IMR-90 (cell line): ENCODE data around the gene ZNF282. TPM values are rescaled to one million over a fixed set of nuclear protein-coding genes. Genes with fewer than 3 reads are reported as not detected.

Source experiments
- ATAC-seq: fragments of 200-7000 bp; cut with Tn5 transposase; 2 replicates; pipeline ENCODE4 v1.9.1; 2020; ENCODE audit warnings: low read depth, mild to moderate bottlenecking, moderate library complexity
- BruUV-seq: library from RNA; stranded (reverse); fragments of 400-500 nt; replicated peaks from 2 replicates; lab custom pipeline; 2021; lab: Mats Ljungman, UMichigan
- CTCF ChIA-PET: fragments of 300-600 bp; formaldehyde crosslinking; extraction: SDS; loops from one replicate; lab custom pipeline; 2021; ENCODE audit warnings: antibody characterized with exemption; lab: Yijun Ruan, JAX
- POLR2A ChIA-PET: fragments of 300-600 bp; sonication (Branson Sonifier 250); formaldehyde crosslinking; loops from one replicate; lab custom pipeline; 2022; ENCODE audit warnings: antibody characterized with exemption; ENCODE audit not compliant: unreplicated experiment; lab: Charles Lee
- DNase-seq: peaks from one replicate; pipeline ENCODE4 v3.0.0; 2013
- H2AFZ ChIP-seq: replicated peaks from 2 replicates; pipeline ENCODE3; 2013; ENCODE audit warnings: low read length, mild to moderate bottlenecking; ENCODE audit not compliant: poor library complexity
- H2AK5ac ChIP-seq: 2 replicates; pipeline ENCODE4 v1.6.1; 2013; ENCODE audit warnings: low read depth, low read length, inconsistent platforms
- H2AK9ac ChIP-seq: replicated peaks from 2 replicates; pipeline ENCODE3; 2013; ENCODE audit warnings: mild to moderate bottlenecking, low read depth, low read length, moderate library complexity; ENCODE audit not compliant: poor library complexity
- H2BK120ac ChIP-seq: 2 replicates; pipeline ENCODE4 v1.6.1; 2013; ENCODE audit warnings: low read depth, low read length, inconsistent platforms
- H2BK15ac ChIP-seq: 3 replicates; pipeline ENCODE4 v1.6.1; 2013; ENCODE audit warnings: low read depth, low read length, inconsistent platforms
- H2BK20ac ChIP-seq: 2 replicates; pipeline ENCODE4 v1.6.1; 2013; ENCODE audit warnings: low read depth, mild to moderate bottlenecking, inconsistent platforms, low read length, moderate library complexity
- H2BK5ac ChIP-seq: 2 replicates; pipeline ENCODE4 v1.6.1; 2013; ENCODE audit warnings: mild to moderate bottlenecking, low read depth, low read length, inconsistent platforms; ENCODE audit not compliant: poor library complexity, severe bottlenecking
- H3K14ac ChIP-seq: replicated peaks from 2 replicates; pipeline ENCODE4 v1.6.1; 2013; ENCODE audit warnings: low read depth, low read length, inconsistent platforms
- H3K18ac ChIP-seq: 2 replicates; pipeline ENCODE4 v1.6.1; 2013; ENCODE audit warnings: low read depth, low read length, control low read depth
- H3K23ac ChIP-seq: 2 replicates; pipeline ENCODE4 v1.6.1; 2013; ENCODE audit warnings: low read depth, low read length, inconsistent platforms
- H3K27ac ChIP-seq: 2 replicates; pipeline ENCODE4 v1.5.1; 2013; ENCODE audit warnings: mild to moderate bottlenecking, control low read depth, low read length; ENCODE audit not compliant: insufficient read depth
- H3K27me3 ChIP-seq: 2 replicates; pipeline ENCODE4 v1.6.1; 2013; ENCODE audit warnings: low read length; ENCODE audit not compliant: control insufficient read depth, insufficient read depth
- H3K36me3 ChIP-seq: 2 replicates; pipeline ENCODE4 v1.6.1; 2013; ENCODE audit warnings: low read length, mixed read lengths; ENCODE audit not compliant: control insufficient read depth, insufficient read depth
- H3K4ac ChIP-seq: 2 replicates; pipeline ENCODE4 v1.6.1; 2013; ENCODE audit warnings: low read depth, low read length, inconsistent platforms
- H3K4me1 ChIP-seq: 2 replicates; pipeline ENCODE4 v1.6.1; 2013; ENCODE audit warnings: low read length, mixed read lengths; ENCODE audit not compliant: control insufficient read depth, insufficient read depth
- H3K4me2 ChIP-seq: 2 replicates; pipeline ENCODE4 v1.6.1; 2013; ENCODE audit warnings: low read depth, mild to moderate bottlenecking, control low read depth, low read length, moderate library complexity
- H3K4me3 ChIP-seq: 2 replicates; pipeline ENCODE4 v1.5.1; 2013; ENCODE audit warnings: low read depth, mild to moderate bottlenecking, control low read depth, low read length, moderate library complexity; ENCODE audit not compliant: insufficient read depth
- H3K56ac ChIP-seq: 2 replicates; pipeline ENCODE4 v1.6.1; 2013; ENCODE audit warnings: low read length, inconsistent platforms; ENCODE audit not compliant: insufficient read depth; ENCODE audit errors: extremely low read depth
- H3K79me1 ChIP-seq, 2 experiments: 2 replicates each; pipeline ENCODE4 v1.6.1; 2013; ENCODE audit warnings: low read length in 2 of 2, inconsistent platforms in 1 of 2, low read depth in 1 of 2
- H3K9ac ChIP-seq: 2 replicates; pipeline ENCODE4 v1.6.1; 2013; ENCODE audit warnings: low read depth, low read length, control low read depth
- H3K9me1 ChIP-seq: 2 replicates; pipeline ENCODE4 v1.6.1; 2013; ENCODE audit warnings: low read length, inconsistent platforms; ENCODE audit not compliant: insufficient read depth
- H3K9me3 ChIP-seq: 2 replicates; pipeline ENCODE4 v1.6.1; 2013; ENCODE audit warnings: low read length; ENCODE audit not compliant: control insufficient read depth, insufficient read depth
- H4K20me1 ChIP-seq: 2 replicates; pipeline ENCODE4 v1.6.1; 2013; ENCODE audit warnings: low read length, inconsistent platforms; ENCODE audit not compliant: insufficient read depth
- H4K5ac ChIP-seq: 2 replicates; pipeline ENCODE4 v1.6.1; 2013; ENCODE audit warnings: mild to moderate bottlenecking, low read depth, low read length, control low read depth
- H4K8ac ChIP-seq, 2 experiments: 2 replicates each; pipeline ENCODE4 v1.6.1; 2013; ENCODE audit warnings: low read depth in 2 of 2, low read length in 2 of 2, control low read depth in 1 of 2, inconsistent platforms in 1 of 2
- H4K91ac ChIP-seq: 2 replicates; pipeline ENCODE4 v1.6.1; 2013; ENCODE audit warnings: low read depth, low read length, inconsistent platforms; ENCODE audit not compliant: insufficient read depth
- BHLHE40 ChIP-seq: fragments of 150-350 bp; IDR thresholded peaks from 2 replicates; pipeline ENCODE4 v1.6.1; 2016; ENCODE audit warnings: mild to moderate bottlenecking, low read depth, low read length
- CHD1 ChIP-seq: IDR thresholded peaks from 2 replicates; pipeline ENCODE4 v1.6.1; 2012; ENCODE audit warnings: low read depth, low read length, improper control_type of control experiment
- CTCF ChIP-seq: conservative IDR thresholded peaks from 2 replicates; pipeline ENCODE4 v1.5.1; 2012; ENCODE audit warnings: mild to moderate bottlenecking, low read depth, low read length, improper control_type of control experiment
- ELK1 ChIP-seq: fragments of 150-350 bp; IDR thresholded peaks from 2 replicates; pipeline ENCODE4 v1.6.1; 2016; ENCODE audit warnings: low read depth, mild to moderate bottlenecking, low read length, moderate library complexity, borderline replicate concordance
- MAZ ChIP-seq: IDR thresholded peaks from 2 replicates; pipeline ENCODE4 v1.6.1; 2012; ENCODE audit warnings: low read depth, mild to moderate bottlenecking, low read length, improper control_type of control experiment, moderate library complexity, borderline replicate concordance
- MXI1 ChIP-seq: IDR thresholded peaks from 2 replicates; pipeline ENCODE4 v1.6.1; 2012; ENCODE audit warnings: low read depth, mild to moderate bottlenecking, low read length, moderate library complexity, borderline replicate concordance
- NFE2L2 ChIP-seq: fragments of 150-350 bp; IDR thresholded peaks from 2 replicates; pipeline ENCODE4 v1.6.1; 2016; ENCODE audit warnings: low read depth, mild to moderate bottlenecking, low read length
- RAD21 ChIP-seq: IDR thresholded peaks from 2 replicates; pipeline ENCODE4 v1.6.1; 2012; ENCODE audit warnings: low read length, improper control_type of control experiment
- RCOR1 ChIP-seq: IDR thresholded peaks from 2 replicates; pipeline ENCODE4 v1.6.1; 2012; ENCODE audit warnings: mild to moderate bottlenecking, low read length, improper control_type of control experiment; ENCODE audit not compliant: insufficient replicate concordance
- RFX5 ChIP-seq: IDR thresholded peaks from 2 replicates; pipeline ENCODE4 v1.8.0; 2012; ENCODE audit warnings: low read depth, mild to moderate bottlenecking, low read length, moderate library complexity
- SMC3 ChIP-seq: fragments of 150-350 bp; IDR thresholded peaks from 2 replicates; pipeline ENCODE4 v1.6.1; 2016; ENCODE audit warnings: low read depth, mild to moderate bottlenecking, antibody characterized with exemption, low read length, moderate library complexity
- WGBS, 2 experiments: methylation state at CpG; one replicate each; pipeline versions ENCODE4 v1.1.5 to v1.1.7; 2013; ENCODE audit warnings: missing lambda C conversion rate in 2 of 2; ENCODE audit not compliant: insufficient read length in 1 of 2; ENCODE audit errors: extremely low coverage in 2 of 2; 5-methylcytosine and 5-hydroxymethylcytosine counted together
- dilution Hi-C: fragments of 300-500 bp; cut with HindIII; formaldehyde crosslinking; loops from one replicate; pipeline ENCODE4 v1.14.3; 2018; ENCODE audit warnings: low sequenced_read_pairs; ENCODE audit not compliant: unreplicated experiment
- in situ Hi-C: fragments of 300-500 bp; cut with MboI; formaldehyde crosslinking; loops from 3 replicates; pipeline ENCODE4 v1.14.3; 2019; ENCODE audit warnings: low sequenced_read_pairs, inconsistent platforms, mixed read lengths
- intact Hi-C: fragments of 100-400 bp; cut with micrococcal nuclease; formaldehyde crosslinking; loops from 2 replicates; pipeline ENCODE4 v1.10.0; 2022
- polyA plus RNA-seq, 3 experiments: library from polyadenylated mRNA; depleted of rRNA; stranded (reverse); fragments of >200 nt; gene quantifications; 2 replicates each; pipeline ENCODE4 v1.2.3, GENCODE V29; 2012; ENCODE audit warnings: low replicate concordance in 1 of 3
- total RNA-seq: library from RNA; depleted of rRNA; stranded (reverse); fragments of >200 nt; gene quantifications from 2 replicates; pipeline ENCODE4 v1.2.3, GENCODE V29; 2012

ZNF282 gene
- total and polyA plus RNA-seq, 2 of the 4 experiments (the other 2 are of a cell fraction): 7.2 to 11.9 TPM

GRCh38 chr7:149238051-149238450 lies 42.7 kb downstream of the ZNF282 start:
- Histone ChIP-seq H2AK5ac (no peak overlapping the region), H2BK5ac (peak overlapping the region; percentile 38), H4K8ac (no peak overlapping the region), H4K5ac (no peak overlapping the region), H3K4me2 (no peak overlapping the region), H3K9me1 (peaks cover 10% of the 10 kb centered on the region), H4K20me1 (no peaks in the 10 kb centered on the region; the same call in 1 of the 2 replicates), H3K23ac (no peak overlapping the region), H3K4me3 (no peak overlapping the region), H3K18ac (no peak overlapping the region), H3K27ac (no peak overlapping the region), H3K14ac (0 out of 2 replicates have a peak overlapping the region, but pooled peaks have one; percentile 8), H3K9ac (no peak overlapping the region), H3K4ac (0 out of 2 replicates have a peak overlapping the region, but pooled peaks have one; percentile 19), H3K27me3 (no peaks in the 10 kb centered on the region), H3K56ac (no peak overlapping the region), H2BK20ac (no peak overlapping the region), H3K4me1 (peaks cover 11% of the 10 kb centered on the region), H3K9me3 (no peaks in the 10 kb centered on the region; the same call in 1 of the 2 replicates), H4K91ac (no peak overlapping the region), H3K79me1 (peaks cover 5 to 19% of the 10 kb centered on the region in 2 experiments; a peak in 3 of 4 replicates), H2BK120ac (peak overlapping the region; percentile 13; the same call in 1 of the 2 replicates), H3K36me3 (no peaks in the 10 kb centered on the region), H2AFZ (peak overlapping the region; percentile 73), H2BK15ac (no peak overlapping the region), H2AK9ac (no peak overlapping the region)
- no TSS peak for BruUV-seq
- ChIA-PET CTCF (no interaction called here), POLR2A (no interaction called here)
- dilution Hi-C loops (no loop called here), in situ Hi-C loops (no loop called here), intact Hi-C loops (no loop called here)
- TF ChIP-seq RFX5 (no peak), CHD1 (no peak), ELK1 (no peak), MAZ (no peak), SMC3 (no peak), NFE2L2 (no peak), RAD21 (no peak), CTCF (no peak), RCOR1 (no peak), MXI1 (no peak), BHLHE40 (no peak)
- DNase-seq (peak; percentile 37), ATAC-seq (no peak)
- WGBS, 2 experiments: no CpG with 5 or more reads among the region's 3 CpGs
